ENCODE measurements around the gene BTG1. TPM values are rescaled to one million over a fixed set of nuclear protein-coding genes. Genes with fewer than 3 reads are reported as not detected.
A peak's percentile ranks its signal among the peaks of the same experiment; 100 is the strongest.

The BTG1 gene
- total and polyA plus RNA-seq, 9 of the 15 experiments (the other 6 are each of a cell fraction or from before 2014, with no cell fraction given): 3.7 to 28.6 (median 7.4) TPM

DNA sequence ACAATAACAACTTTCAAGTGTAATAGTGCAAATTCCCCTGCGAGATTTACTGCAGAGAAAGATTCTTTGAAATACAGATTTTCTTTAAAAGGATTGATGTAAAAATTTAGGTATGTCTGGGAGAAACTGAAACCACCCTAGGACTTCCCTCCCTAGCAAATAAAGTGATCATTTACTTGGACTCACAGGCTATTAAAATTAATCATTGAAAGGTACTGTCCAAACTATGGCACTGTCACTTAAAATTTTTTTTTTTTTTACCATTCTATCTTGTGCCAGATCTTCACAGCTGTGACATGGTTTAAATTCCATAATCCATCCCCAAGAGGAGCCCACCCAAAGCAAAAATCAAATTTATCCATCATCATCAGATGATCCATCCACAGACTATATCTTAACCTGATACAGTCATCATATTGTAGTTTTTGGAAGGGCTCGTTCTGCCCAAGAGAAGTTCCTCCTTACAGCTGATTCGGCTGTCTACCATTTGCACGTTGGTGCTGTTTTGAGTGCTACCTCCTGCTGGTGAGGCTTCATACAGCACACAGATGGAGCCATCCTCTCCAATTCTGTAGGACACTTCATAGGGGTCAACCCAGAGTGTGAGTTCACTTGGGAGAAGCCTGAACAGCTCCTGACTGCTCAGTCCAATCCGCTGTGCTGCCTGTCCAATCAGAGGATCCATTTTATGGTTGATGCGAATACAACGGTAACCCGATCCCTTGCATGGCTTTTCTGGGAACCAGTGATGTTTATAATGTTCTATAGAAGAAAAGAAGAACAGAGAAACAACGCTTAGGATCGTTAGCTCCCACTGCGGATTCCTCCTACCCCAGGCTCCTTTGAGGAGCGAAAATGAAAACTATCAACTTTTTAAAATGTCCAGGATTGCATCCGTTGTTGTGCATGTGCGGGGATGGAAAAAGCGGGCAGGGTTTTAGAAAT is 1.7 kb downstream of the BTG1 start (continued):
- TF ChIP-seq ZNF764 (CRISPR knock-in tag; IDR thresholded peaks at IDR 0.05; ENCODE audit: low read depth): 0 out of 2 replicates have a peak, but pooled peaks have one; percentile 14
- no peak for TF ChIP-seq ZC3H8 (IDR thresholded peaks at IDR 0.05)
- no peak for TF ChIP-seq FOS (IDR thresholded peaks at IDR 0.05; ENCODE audit: extremely low read depth, insufficient read length)
- no peak for TF ChIP-seq ZNF121 (CRISPR knock-in tag; conservative IDR thresholded peaks at IDR 0.05)
- TF ChIP-seq NUFIP1 (IDR thresholded peaks at IDR 0.05; ENCODE audit: partially characterized antibody): no peak
- no peak for TF ChIP-seq ZNF140 (CRISPR knock-in tag; IDR thresholded peaks at IDR 0.05)
- peak; percentile 77 to 86 (median 85) for TF ChIP-seq CTCF (IDR thresholded peaks at IDR 0.05 in 2 of 3, conservative IDR thresholded peaks at IDR 0.05 in 1 of 3; ENCODE audit: insufficient read depth in 2 of 3, low read depth in 1 of 3, low read length in 3 of 3)
- no peak for TF ChIP-seq NFIX (CRISPR knock-in tag; IDR thresholded peaks at IDR 0.05; ENCODE audit: low read depth)
- no peak for TF ChIP-seq MAX (CRISPR knock-in tag; IDR thresholded peaks at IDR 0.05)
- TF ChIP-seq, protein P1, sequence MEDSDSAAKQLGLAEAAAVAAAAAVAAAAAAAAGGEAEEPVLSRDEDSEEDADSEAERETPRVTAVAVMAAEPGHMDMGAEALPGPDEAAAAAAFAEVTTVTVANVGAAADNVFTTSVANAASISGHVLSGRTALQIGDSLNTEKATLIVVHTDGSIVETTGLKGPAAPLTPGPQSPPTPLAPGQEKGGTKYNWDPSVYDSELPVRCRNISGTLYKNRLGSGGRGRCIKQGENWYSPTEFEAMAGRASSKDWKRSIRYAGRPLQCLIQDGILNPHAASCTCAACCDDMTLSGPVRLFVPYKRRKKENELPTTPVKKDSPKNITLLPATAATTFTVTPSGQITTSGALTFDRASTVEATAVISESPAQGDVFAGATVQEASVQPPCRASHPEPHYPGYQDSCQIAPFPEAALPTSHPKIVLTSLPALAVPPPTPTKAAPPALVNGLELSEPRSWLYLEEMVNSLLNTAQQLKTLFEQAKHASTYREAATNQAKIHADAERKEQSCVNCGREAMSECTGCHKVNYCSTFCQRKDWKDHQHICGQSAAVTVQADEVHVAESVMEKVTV (CRISPR knock-in tag; IDR thresholded peaks at IDR 0.05): peak; percentile 67
- no peak for TF ChIP-seq ZFP1 (CRISPR knock-in tag; IDR thresholded peaks at IDR 0.05)
- TF ChIP-seq, protein P2, sequence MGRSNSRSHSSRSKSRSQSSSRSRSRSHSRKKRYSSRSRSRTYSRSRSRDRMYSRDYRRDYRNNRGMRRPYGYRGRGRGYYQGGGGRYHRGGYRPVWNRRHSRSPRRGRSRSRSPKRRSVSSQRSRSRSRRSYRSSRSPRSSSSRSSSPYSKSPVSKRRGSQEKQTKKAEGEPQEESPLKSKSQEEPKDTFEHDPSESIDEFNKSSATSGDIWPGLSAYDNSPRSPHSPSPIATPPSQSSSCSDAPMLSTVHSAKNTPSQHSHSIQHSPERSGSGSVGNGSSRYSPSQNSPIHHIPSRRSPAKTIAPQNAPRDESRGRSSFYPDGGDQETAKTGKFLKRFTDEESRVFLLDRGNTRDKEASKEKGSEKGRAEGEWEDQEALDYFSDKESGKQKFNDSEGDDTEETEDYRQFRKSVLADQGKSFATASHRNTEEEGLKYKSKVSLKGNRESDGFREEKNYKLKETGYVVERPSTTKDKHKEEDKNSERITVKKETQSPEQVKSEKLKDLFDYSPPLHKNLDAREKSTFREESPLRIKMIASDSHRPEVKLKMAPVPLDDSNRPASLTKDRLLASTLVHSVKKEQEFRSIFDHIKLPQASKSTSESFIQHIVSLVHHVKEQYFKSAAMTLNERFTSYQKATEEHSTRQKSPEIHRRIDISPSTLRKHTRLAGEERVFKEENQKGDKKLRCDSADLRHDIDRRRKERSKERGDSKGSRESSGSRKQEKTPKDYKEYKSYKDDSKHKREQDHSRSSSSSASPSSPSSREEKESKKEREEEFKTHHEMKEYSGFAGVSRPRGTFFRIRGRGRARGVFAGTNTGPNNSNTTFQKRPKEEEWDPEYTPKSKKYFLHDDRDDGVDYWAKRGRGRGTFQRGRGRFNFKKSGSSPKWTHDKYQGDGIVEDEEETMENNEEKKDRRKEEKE (IDR thresholded peaks at IDR 0.05; ENCODE audit: borderline replicate concordance in 1 of 2, control insufficient read depth in 1 of 2, low read depth in 2 of 2, low read length in 1 of 2): 0 out of 4 replicates have a peak, but pooled peaks of 1 of the 2 experiments have one; percentile 31
- TF ChIP-seq ARID4B (CRISPR knock-in tag; IDR thresholded peaks at IDR 0.05): peak; percentile 37; the same call in 1 of the 2 replicates

All from K562 (cell line).